DMS153 treated with DMSO at 0.1 percent for 48 hours (cell line): Measurements from ENCODE around the gene IRS1.
"Not testable (repeated sequence)": the region's sequence is repeated elsewhere in the genome, so short reads cannot be mapped to it uniquely, and the experiment has no call there.

Experiments
- DNase-seq: peaks from one replicate; lab custom pipeline; 2025; ENCODE audit not compliant: unreplicated experiment; lab: John Stamatoyannopoulos, UW

The IRS1 gene

GRCh38 chr2:226799211-226799975 lies at the start of gene IRS1:
IRS1 (minus strand) TSS chr2:226799820; CDS start chr2:226798738, 1,082 bp downstream.
- DNase-seq, result no peak

GRCh38 chr2:226849349-226849748 lies 49.7 kb upstream of the IRS1 start:
- no peak for DNase-seq

GRCh38 chr2:226847511-226847910 lies 47.9 kb upstream of the IRS1 start:
- DNase-seq, result no peak

GRCh38 chr2:226847090-226847489 lies 47.5 kb upstream of the IRS1 start:
- DNase-seq, result no peak

- DNase-seq, result no peak
These were observed 45.9 kb upstream of the IRS1 start for GRCh38 chr2:226845386-226846116.

- DNase-seq, result not testable (repeated sequence)
These were observed 43.4 kb upstream of the IRS1 start for GRCh38 chr2:226843001-226843400.

GRCh38 chr2:226839951-226840350 lies 40.3 kb upstream of the IRS1 start:
- no peak for DNase-seq

GRCh38 chr2:226839161-226839560 lies 39.5 kb upstream of the IRS1 start:
- DNase-seq, result no peak

- no peak for DNase-seq
These were observed 39.1 kb upstream of the IRS1 start for GRCh38 chr2:226838722-226839121.

GRCh38 chr2:226837787-226838603 lies 38.4 kb upstream of the IRS1 start:
- DNase-seq, result no peak

- no peak for DNase-seq
These were observed 37.7 kb upstream of the IRS1 start for GRCh38 chr2:226837334-226837733.

GRCh38 chr2:226836548-226836885 lies 36.9 kb upstream of the IRS1 start:
- no peak for DNase-seq

GRCh38 chr2:226835796-226836547 lies 36.4 kb upstream of the IRS1 start, which contains the start of gene RHBDD1:
RHBDD1 (plus strand) TSS chr2:226836054; CDS start chr2:226864694, 28,640 bp downstream.
- peak; percentile 87 for DNase-seq

- no peak for DNase-seq
These were observed 35.8 kb upstream of the IRS1 start for GRCh38 chr2:226835420-226835795.

- not testable (repeated sequence) for DNase-seq
These were observed 35.3 kb upstream of the IRS1 start for GRCh38 chr2:226834880-226835279.

GRCh38 chr2:226832061-226832460 lies 32.4 kb upstream of the IRS1 start:
- DNase-seq, result no peak

- DNase-seq, result no peak
These were observed 31.6 kb upstream of the IRS1 start for GRCh38 chr2:226831266-226831665.

- no peak for DNase-seq
These were observed 30.4 kb upstream of the IRS1 start for GRCh38 chr2:226829721-226830631.

- DNase-seq, result no peak
These were observed 28.6 kb upstream of the IRS1 start for GRCh38 chr2:226828191-226828590.

- DNase-seq, result no peak
These were observed 25.4 kb upstream of the IRS1 start for GRCh38 chr2:226825056-226825455.
